HepG2 (cell line): ENCODE data around the gene UCK2. TPM values are rescaled to one million over a fixed set of nuclear protein-coding genes. Genes with fewer than 3 reads are reported as not detected.

ENCODE experiments used
- ATAC-seq: fragments of 200-7000 bp; cut with Tn5 transposase; 3 replicates; pipeline ENCODE4 v1.9.1; 2020; ENCODE audit warnings: mild to moderate bottlenecking, moderate library complexity
- BruUV-seq: library from RNA; stranded (reverse); fragments of 400-500 nt; replicated peaks from 2 replicates; lab custom pipeline; 2021; lab: Mats Ljungman, UMichigan
- CTCF ChIA-PET: fragments of 300-600 bp; formaldehyde crosslinking; extraction: SDS; loops from one replicate; lab custom pipeline; 2021; ENCODE audit warnings: low total read pairs, inconsistent platforms, low intra/inter-chr PET ratio; lab: Yijun Ruan, JAX
- POLR2A ChIA-PET: fragments of 350-600 bp; sonication (Branson Sonifier 250); formaldehyde crosslinking; loops from one replicate; lab custom pipeline; 2020; ENCODE audit warnings: antibody characterized with exemption, inconsistent platforms; lab: Yijun Ruan, JAX
- DNase-seq: peaks from one replicate; pipeline ENCODE4 v3.0.0-alpha.2; 2015; ENCODE audit warnings: low spot score
- FAIRE-seq: peaks from 3 replicates; lab custom pipeline; 2011; peaks lifted over from hg19 to GRCh38; lab: Jason Lieb, UNC
- H2AFZ ChIP-seq: one replicate; pipeline ENCODE4 v1.6.1; 2011; ENCODE audit warnings: low read length, inconsistent platforms
- H3K27ac ChIP-seq: fragments of 300-600 bp; 3 replicates; pipeline ENCODE4 v1.8.0; 2011; ENCODE audit warnings: mixed run types, mild to moderate bottlenecking, mixed read lengths, low read length, inconsistent platforms; ENCODE audit not compliant: insufficient read depth; ENCODE audit errors: extremely low read length
- H3K27me3 ChIP-seq, 2 experiments: fragments of 200-600 bp in 1 of 2; 2 replicates in 1 of 2; 3 replicates in 1 of 2; pipeline versions ENCODE4 v1.6.0 to v1.8.0; 2011; ENCODE audit warnings: low read length in 2 of 2, mild to moderate bottlenecking in 2 of 2, moderate library complexity in 2 of 2, inconsistent platforms in 1 of 2; ENCODE audit not compliant: insufficient read depth in 2 of 2, control insufficient read depth in 1 of 2
- H3K36me3 ChIP-seq, 2 experiments: fragments of 200-600 bp in 1 of 2; replicated peaks in 1 of 2; 2 replicates in 1 of 2; 3 replicates in 1 of 2; pipeline versions ENCODE4 v1.5.1 to v1.8.0; 2011; ENCODE audit warnings: low read length in 2 of 2, inconsistent platforms in 1 of 2; ENCODE audit not compliant: insufficient read depth in 2 of 2, control insufficient read depth in 1 of 2
- H3K4me1 ChIP-seq: 2 replicates; pipeline ENCODE4 v1.5.1; 2012; ENCODE audit warnings: low read length, inconsistent platforms; ENCODE audit not compliant: insufficient read depth
- H3K4me2 ChIP-seq: 2 replicates; pipeline ENCODE4 v1.6.0; 2011; ENCODE audit warnings: low read depth, low read length, inconsistent platforms
- H3K4me3 ChIP-seq, 3 experiments: fragments of 200-600 bp in 1 of 3; sonication (generic), shearing (Covaris generic) in 1 of 3; replicated peaks in 1 of 3; 2 replicates each; pipeline ENCODE4 v1.5.1; 2011 to 2016; ENCODE audit warnings: low read length in 3 of 3, inconsistent platforms in 2 of 3, low read depth in 2 of 3, mild to moderate bottlenecking in 2 of 3, control low read depth in 1 of 3, mixed read lengths in 1 of 3; ENCODE audit not compliant: insufficient read depth in 1 of 3
- H3K79me2 ChIP-seq: one replicate; pipeline ENCODE4 v1.6.1; 2011; ENCODE audit warnings: low read length, inconsistent platforms; ENCODE audit not compliant: insufficient read depth
- H3K9ac ChIP-seq: 2 replicates; pipeline ENCODE4 v1.6.0; 2011; ENCODE audit warnings: mild to moderate bottlenecking, low read depth, low read length, inconsistent platforms; ENCODE audit not compliant: insufficient read depth
- H3K9me3 ChIP-seq: 2 replicates; pipeline ENCODE4 v1.5.1; 2012; ENCODE audit warnings: mild to moderate bottlenecking, low read length
- H4K20me1 ChIP-seq: 2 replicates; pipeline ENCODE4 v1.6.0; 2011; ENCODE audit warnings: inconsistent platforms, mild to moderate bottlenecking, low read length, moderate library complexity; ENCODE audit not compliant: insufficient read depth
- HOXA9 ChIP-seq: sonication (generic); formaldehyde crosslinking; IDR thresholded peaks from 2 replicates; pipeline ENCODE4 v1.8.1; 2022; ENCODE audit warnings: missing genetic modification reagents, mild to moderate bottlenecking, moderate library complexity, borderline replicate concordance
- JDP2 ChIP-seq: sonication (generic); formaldehyde crosslinking; IDR thresholded peaks from 2 replicates; pipeline ENCODE4 v1.8.1; 2022; ENCODE audit warnings: missing genetic modification reagents, borderline replicate concordance
- MED1 ChIP-seq: sonication (generic); formaldehyde crosslinking; IDR thresholded peaks from 2 replicates; pipeline ENCODE4 v1.4.0; 2020; ENCODE audit warnings: missing genetic modification reagents
- SALL1 ChIP-seq: sonication (generic); formaldehyde crosslinking; IDR thresholded peaks from 2 replicates; pipeline ENCODE4 v1.8.0; 2022; ENCODE audit warnings: mild to moderate bottlenecking, missing genetic modification reagents
- SP5 ChIP-seq: IDR thresholded peaks from 2 replicates; pipeline ENCODE4 v1.6.1; 2016; ENCODE audit warnings: low read depth, borderline replicate concordance
- ZFP41 ChIP-seq: sonication (generic); formaldehyde crosslinking; IDR thresholded peaks from 2 replicates; pipeline ENCODE4 v1.4.0; 2020; ENCODE audit warnings: mild to moderate bottlenecking, missing genetic modification reagents, borderline replicate concordance
- ZFYVE20 ChIP-seq: sonication (generic); formaldehyde crosslinking; IDR thresholded peaks from 2 replicates; pipeline ENCODE4 v1.8.0; 2023; ENCODE audit warnings: low read depth, mild to moderate bottlenecking, moderate library complexity, missing genetic modification reagents, borderline replicate concordance
- ZNF34 ChIP-seq: sonication (generic); formaldehyde crosslinking; IDR thresholded peaks from 2 replicates; pipeline ENCODE4 v1.4.0; 2020; ENCODE audit warnings: mild to moderate bottlenecking, missing genetic modification reagents, borderline replicate concordance
- ZSCAN31 ChIP-seq: sonication (generic); formaldehyde crosslinking; IDR thresholded peaks from 2 replicates; pipeline ENCODE4 v1.5.0; 2020; ENCODE audit warnings: low read depth, mild to moderate bottlenecking, missing genetic modification reagents
- WGBS: methylation state at CpG from one replicate; pipeline ENCODE4 v1.1.6; 2017; ENCODE audit warnings: low lambda C conversion rate; 5-methylcytosine and 5-hydroxymethylcytosine counted together
- in situ Hi-C: cut with HindIII; loops from 2 replicates; pipeline ENCODE4 v1.10.0; 2017; ENCODE audit warnings: low pct_unique_long_range_greater_than_20kb; ENCODE audit not compliant: extremely low pct_ligation_motif_present
- intact Hi-C: fragments of 100-400 bp; cut with micrococcal nuclease; formaldehyde crosslinking; loops from one replicate; pipeline ENCODE4 v1.10.0; 2022; ENCODE audit not compliant: unreplicated experiment
- polyA plus RNA-seq, 8 experiments: library from polyadenylated mRNA; depleted of rRNA in 3 of 8; stranded (reverse) in 7 of 8; unstranded in 1 of 8; fragments of >200 nt; fragmentation: Illumina TruSeq in 4 of 8; extraction: Trizol in 4 of 8; gene quantifications; 2 replicates each; pipeline versions ENCODE4 v1.2.1 to v1.2.3, GENCODE V29; 2011 to 2016; ENCODE audit warnings: low read depth in 4 of 8, missing spikeins in 1 of 8, mixed read lengths in 1 of 8; ENCODE audit not compliant: insufficient read depth in 1 of 8
- total RNA-seq, 5 experiments: library from RNA; depleted of rRNA; stranded (reverse); fragments of >200 nt; fragmentation: Illumina TruSeq; extraction: Trizol; gene quantifications; 2 replicates each; pipeline ENCODE4 v1.2.3, GENCODE V29; 2016; ENCODE audit warnings: low read depth in 1 of 5
- TF ChIP-seq, protein P1 (sequence below): sonication (generic); formaldehyde crosslinking; IDR thresholded peaks from 2 replicates; pipeline ENCODE4 v1.4.0; 2020; ENCODE audit warnings: missing genetic modification reagents, borderline replicate concordance
- TF ChIP-seq, protein P2 (sequence below): sonication (generic); formaldehyde crosslinking; IDR thresholded peaks from 2 replicates; pipeline ENCODE4 v1.5.0; 2020; ENCODE audit warnings: mild to moderate bottlenecking, missing genetic modification reagents
- TF ChIP-seq, protein P3 (sequence below): sonication (generic); formaldehyde crosslinking; IDR thresholded peaks from 2 replicates; pipeline ENCODE4 v1.5.0; 2020; ENCODE audit warnings: missing genetic modification reagents
- TF ChIP-seq, protein P4 (sequence below): sonication (generic); formaldehyde crosslinking; IDR thresholded peaks from 2 replicates; pipeline ENCODE4 v1.4.0; 2020; ENCODE audit warnings: missing genetic modification reagents
- TF ChIP-seq, protein P5 (sequence below): sonication (generic); formaldehyde crosslinking; IDR thresholded peaks from 2 replicates; pipeline ENCODE4 v1.9.0; 2021; ENCODE audit warnings: missing genetic modification reagents, borderline replicate concordance

Gene UCK2
- total and polyA plus RNA-seq, 2 of the 13 experiments (the other 11 are each of a cell fraction or from before 2014, with no cell fraction given), result 64.3 to 78.0 TPM

DNA sequence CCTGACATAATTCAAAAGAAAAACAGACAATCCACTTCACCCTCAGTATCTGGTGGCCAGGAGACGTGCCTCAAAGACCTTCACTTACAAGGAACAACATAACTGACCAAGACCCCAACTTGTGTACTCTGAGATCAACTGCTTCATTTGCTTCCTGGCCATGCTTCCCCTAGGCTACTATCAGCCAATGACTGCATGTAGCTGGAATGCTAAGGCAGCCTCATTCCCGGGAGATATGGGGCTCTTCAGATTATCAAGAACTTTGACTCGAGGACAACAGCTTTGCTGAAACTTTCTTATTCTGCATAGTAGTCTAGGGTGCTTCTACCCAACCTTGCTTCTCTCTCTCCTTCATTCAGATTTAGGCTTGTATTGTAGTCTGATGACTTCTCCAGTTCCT, 11.7 kb upstream of the UCK2 start:
- H3K36me3 ChIP-seq, result no peaks in the 10 kb centered on the region
- 2% methylated on average over 3 of the region's 3 CpGs for WGBS
- H2AFZ ChIP-seq, result no peak overlapping the region
- CTCF ChIA-PET, result no interaction called here
- in situ Hi-C loops, result no loop called here
- H3K27ac ChIP-seq, result no peak overlapping the region
- H3K27me3 ChIP-seq, result no peaks in the 10 kb centered on the region
- no peak for DNase-seq
- no peaks in the 10 kb centered on the region for H3K79me2 ChIP-seq
- no peak for ATAC-seq
- intact Hi-C loops, result no loop called here
- POLR2A ChIA-PET, result no interaction called here
- BruUV-seq, result no TSS peak
- no peak overlapping the region for H3K4me3 ChIP-seq
- H3K4me1 ChIP-seq, result no peaks in the 10 kb centered on the region
- no peak for FAIRE-seq
- H3K9me3 ChIP-seq, result no peaks in the 10 kb centered on the region
- H3K4me2 ChIP-seq, result no peak overlapping the region
- no peak overlapping the region for H3K9ac ChIP-seq
- no peaks in the 10 kb centered on the region for H4K20me1 ChIP-seq
- TF ChIP-seq ZFP41 (CRISPR knock-in tag), result no peak
- TF ChIP-seq, protein P1, sequence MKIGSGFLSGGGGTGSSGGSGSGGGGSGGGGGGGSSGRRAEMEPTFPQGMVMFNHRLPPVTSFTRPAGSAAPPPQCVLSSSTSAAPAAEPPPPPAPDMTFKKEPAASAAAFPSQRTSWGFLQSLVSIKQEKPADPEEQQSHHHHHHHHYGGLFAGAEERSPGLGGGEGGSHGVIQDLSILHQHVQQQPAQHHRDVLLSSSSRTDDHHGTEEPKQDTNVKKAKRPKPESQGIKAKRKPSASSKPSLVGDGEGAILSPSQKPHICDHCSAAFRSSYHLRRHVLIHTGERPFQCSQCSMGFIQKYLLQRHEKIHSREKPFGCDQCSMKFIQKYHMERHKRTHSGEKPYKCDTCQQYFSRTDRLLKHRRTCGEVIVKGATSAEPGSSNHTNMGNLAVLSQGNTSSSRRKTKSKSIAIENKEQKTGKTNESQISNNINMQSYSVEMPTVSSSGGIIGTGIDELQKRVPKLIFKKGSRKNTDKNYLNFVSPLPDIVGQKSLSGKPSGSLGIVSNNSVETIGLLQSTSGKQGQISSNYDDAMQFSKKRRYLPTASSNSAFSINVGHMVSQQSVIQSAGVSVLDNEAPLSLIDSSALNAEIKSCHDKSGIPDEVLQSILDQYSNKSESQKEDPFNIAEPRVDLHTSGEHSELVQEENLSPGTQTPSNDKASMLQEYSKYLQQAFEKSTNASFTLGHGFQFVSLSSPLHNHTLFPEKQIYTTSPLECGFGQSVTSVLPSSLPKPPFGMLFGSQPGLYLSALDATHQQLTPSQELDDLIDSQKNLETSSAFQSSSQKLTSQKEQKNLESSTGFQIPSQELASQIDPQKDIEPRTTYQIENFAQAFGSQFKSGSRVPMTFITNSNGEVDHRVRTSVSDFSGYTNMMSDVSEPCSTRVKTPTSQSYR, result no peak
- no peak for TF ChIP-seq JDP2
- no peak for TF ChIP-seq ZSCAN31 (CRISPR knock-in tag)
- TF ChIP-seq, protein P2, sequence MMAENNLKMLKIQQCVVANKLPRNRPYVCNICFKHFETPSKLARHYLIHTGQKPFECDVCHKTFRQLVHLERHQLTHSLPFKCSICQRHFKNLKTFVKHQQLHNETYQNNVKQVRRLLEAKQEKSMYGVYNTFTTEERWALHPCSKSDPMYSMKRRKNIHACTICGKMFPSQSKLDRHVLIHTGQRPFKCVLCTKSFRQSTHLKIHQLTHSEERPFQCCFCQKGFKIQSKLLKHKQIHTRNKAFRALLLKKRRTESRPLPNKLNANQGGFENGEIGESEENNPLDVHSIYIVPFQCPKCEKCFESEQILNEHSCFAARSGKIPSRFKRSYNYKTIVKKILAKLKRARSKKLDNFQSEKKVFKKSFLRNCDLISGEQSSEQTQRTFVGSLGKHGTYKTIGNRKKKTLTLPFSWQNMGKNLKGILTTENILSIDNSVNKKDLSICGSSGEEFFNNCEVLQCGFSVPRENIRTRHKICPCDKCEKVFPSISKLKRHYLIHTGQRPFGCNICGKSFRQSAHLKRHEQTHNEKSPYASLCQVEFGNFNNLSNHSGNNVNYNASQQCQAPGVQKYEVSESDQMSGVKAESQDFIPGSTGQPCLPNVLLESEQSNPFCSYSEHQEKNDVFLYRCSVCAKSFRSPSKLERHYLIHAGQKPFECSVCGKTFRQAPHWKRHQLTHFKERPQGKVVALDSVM (CRISPR knock-in tag), result no peak
- TF ChIP-seq, protein P3, sequence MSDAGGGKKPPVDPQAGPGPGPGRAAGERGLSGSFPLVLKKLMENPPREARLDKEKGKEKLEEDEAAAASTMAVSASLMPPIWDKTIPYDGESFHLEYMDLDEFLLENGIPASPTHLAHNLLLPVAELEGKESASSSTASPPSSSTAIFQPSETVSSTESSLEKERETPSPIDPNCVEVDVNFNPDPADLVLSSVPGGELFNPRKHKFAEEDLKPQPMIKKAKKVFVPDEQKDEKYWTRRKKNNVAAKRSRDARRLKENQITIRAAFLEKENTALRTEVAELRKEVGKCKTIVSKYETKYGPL (CRISPR knock-in tag), result no peak
- no peak for TF ChIP-seq HOXA9
- TF ChIP-seq SALL1, result no peak
- no peak for TF ChIP-seq ZNF34
- TF ChIP-seq MED1 (CRISPR knock-in tag), result no peak
- TF ChIP-seq, protein P4, sequence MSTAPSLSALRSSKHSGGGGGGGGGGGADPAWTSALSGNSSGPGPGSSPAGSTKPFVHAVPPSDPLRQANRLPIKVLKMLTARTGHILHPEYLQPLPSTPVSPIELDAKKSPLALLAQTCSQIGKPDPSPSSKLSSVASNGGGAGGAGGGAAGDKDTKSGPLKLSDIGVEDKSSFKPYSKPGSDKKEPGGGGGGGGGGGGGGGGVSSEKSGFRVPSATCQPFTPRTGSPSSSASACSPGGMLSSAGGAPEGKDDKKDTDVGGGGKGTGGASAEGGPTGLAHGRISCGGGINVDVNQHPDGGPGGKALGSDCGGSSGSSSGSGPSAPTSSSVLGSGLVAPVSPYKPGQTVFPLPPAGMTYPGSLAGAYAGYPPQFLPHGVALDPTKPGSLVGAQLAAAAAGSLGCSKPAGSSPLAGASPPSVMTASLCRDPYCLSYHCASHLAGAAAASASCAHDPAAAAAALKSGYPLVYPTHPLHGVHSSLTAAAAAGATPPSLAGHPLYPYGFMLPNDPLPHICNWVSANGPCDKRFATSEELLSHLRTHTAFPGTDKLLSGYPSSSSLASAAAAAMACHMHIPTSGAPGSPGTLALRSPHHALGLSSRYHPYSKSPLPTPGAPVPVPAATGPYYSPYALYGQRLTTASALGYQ (CRISPR knock-in tag), result no peak
- TF ChIP-seq SP5 (CRISPR knock-in tag), result no peak
- TF ChIP-seq ZFYVE20, result no peak
- TF ChIP-seq, protein P5, sequence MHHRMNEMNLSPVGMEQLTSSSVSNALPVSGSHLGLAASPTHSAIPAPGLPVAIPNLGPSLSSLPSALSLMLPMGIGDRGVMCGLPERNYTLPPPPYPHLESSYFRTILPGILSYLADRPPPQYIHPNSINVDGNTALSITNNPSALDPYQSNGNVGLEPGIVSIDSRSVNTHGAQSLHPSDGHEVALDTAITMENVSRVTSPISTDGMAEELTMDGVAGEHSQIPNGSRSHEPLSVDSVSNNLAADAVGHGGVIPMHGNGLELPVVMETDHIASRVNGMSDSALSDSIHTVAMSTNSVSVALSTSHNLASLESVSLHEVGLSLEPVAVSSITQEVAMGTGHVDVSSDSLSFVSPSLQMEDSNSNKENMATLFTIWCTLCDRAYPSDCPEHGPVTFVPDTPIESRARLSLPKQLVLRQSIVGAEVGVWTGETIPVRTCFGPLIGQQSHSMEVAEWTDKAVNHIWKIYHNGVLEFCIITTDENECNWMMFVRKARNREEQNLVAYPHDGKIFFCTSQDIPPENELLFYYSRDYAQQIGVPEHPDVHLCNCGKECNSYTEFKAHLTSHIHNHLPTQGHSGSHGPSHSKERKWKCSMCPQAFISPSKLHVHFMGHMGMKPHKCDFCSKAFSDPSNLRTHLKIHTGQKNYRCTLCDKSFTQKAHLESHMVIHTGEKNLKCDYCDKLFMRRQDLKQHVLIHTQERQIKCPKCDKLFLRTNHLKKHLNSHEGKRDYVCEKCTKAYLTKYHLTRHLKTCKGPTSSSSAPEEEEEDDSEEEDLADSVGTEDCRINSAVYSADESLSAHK (CRISPR knock-in tag), result no peak
